Activated CD8-positive, alpha-beta memory T cell treated with anti-CD3 and anti-CD28 coated beads, Interleukin-2, amount 50 U/mL, for 48 hours (primary cell): ENCODE results near the gene IDI1.

Experiments
- DNase-seq: peaks from one replicate; pipeline ENCODE4 v3.0.0-alpha.2; 2020

The IDI1 gene

DNA sequence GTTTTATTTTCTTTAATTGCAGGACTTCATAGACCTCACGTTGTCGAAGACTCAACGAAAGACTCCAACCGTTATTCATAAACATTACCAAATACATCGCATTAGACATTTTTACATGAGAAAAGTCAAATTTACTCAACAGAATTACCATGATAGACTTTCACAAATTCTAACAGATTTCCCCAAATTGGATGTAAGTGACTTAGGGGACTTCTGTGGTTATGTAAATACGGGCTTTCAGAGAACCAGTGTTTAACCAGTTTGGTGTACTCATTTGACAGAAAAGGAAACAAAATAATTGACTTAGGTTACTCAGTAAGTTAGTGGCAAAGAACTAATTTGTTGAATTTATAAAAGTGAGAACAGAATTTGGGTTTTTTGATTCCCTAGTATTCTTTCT lies 56.5 kb downstream of the IDI1 start:
- no peak for DNase-seq

DNA sequence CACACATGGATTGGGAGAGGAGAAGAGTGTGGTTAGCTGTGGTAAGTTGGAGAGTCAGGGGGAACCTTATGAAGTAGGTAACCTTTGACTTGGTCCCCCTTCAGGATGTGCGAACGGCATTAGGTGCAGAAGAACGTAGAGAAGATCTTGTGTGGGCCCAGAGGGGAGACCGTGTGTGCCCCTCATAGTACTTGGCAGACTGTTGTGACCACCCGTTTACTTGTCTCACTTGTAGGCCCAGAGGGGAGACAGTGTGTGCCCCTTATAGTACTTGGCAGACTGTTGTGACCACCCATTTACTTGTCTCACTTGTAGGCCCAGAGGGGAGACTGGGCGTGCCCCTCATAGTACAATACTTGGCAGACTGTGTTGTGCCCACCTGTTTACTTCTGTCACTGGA lies 58.1 kb downstream of the IDI1 start:
- DNase-seq = no peak
